ENCODE data around the gene SOCS6.
"Not testable (repeated sequence)": the region's sequence is repeated elsewhere in the genome, so short reads cannot be mapped to it uniquely, and the experiment has no call there.

SOCS6 gene

GRCh38 chr18:70354771-70355170 is 65.9 kb downstream of the SOCS6 start:
- no peak overlapping the region for H3K4me3 ChIP-seq (ENCODE audit: low read depth, low read length)
- TF ChIP-seq CTCF (IDR thresholded peaks at IDR 0.05; ENCODE audit: low read depth, low read length, missing control alignments): no peak
- DNase-seq (ENCODE audit: low read depth): no peak

GRCh38 chr18:70355620-70356385 is 67.0 kb downstream of the SOCS6 start:
- no peak overlapping the region for H3K4me3 ChIP-seq (ENCODE audit: low read depth, low read length)
- TF ChIP-seq CTCF (IDR thresholded peaks at IDR 0.05; ENCODE audit: low read depth, low read length, missing control alignments): no peak
- no peak for DNase-seq (ENCODE audit: low read depth)

GRCh38 chr18:70358105-70358406 is 69.2 kb downstream of the SOCS6 start:
- DNase-seq (ENCODE audit: low read depth): peak; percentile 29
- H3K4me3 ChIP-seq (ENCODE audit: low read depth, low read length): not testable (repeated sequence)

- H3K4me3 ChIP-seq (ENCODE audit: low read depth, low read length): no peak overlapping the region
- TF ChIP-seq CTCF (IDR thresholded peaks at IDR 0.05; ENCODE audit: low read depth, low read length, missing control alignments): no peak
- DNase-seq (ENCODE audit: low read depth): no peak
Measured at GRCh38 chr18:70359071-70359470, 70.2 kb downstream of the SOCS6 start.

- no peak overlapping the region for H3K4me3 ChIP-seq (ENCODE audit: low read depth, low read length)
- no peak for DNase-seq (ENCODE audit: low read depth)
- no peak for TF ChIP-seq CTCF (IDR thresholded peaks at IDR 0.05; ENCODE audit: low read depth, low read length, missing control alignments)
Measured at GRCh38 chr18:70362258-70362657, 73.4 kb downstream of the SOCS6 start.

- DNase-seq (ENCODE audit: low read depth): no peak
- TF ChIP-seq CTCF (IDR thresholded peaks at IDR 0.05; ENCODE audit: low read depth, low read length, missing control alignments): no peak
- no peak overlapping the region for H3K4me3 ChIP-seq (ENCODE audit: low read depth, low read length)
Measured at GRCh38 chr18:70363861-70364260, 75.0 kb downstream of the SOCS6 start.

GRCh38 chr18:70365361-70365760 is 76.5 kb downstream of the SOCS6 start:
- no peak overlapping the region for H3K4me3 ChIP-seq (ENCODE audit: low read depth, low read length)
- DNase-seq (ENCODE audit: low read depth): no peak
- no peak for TF ChIP-seq CTCF (IDR thresholded peaks at IDR 0.05; ENCODE audit: low read depth, low read length, missing control alignments)

All from GM12864 (cell line).